Measurements from ENCODE around the gene EID2.

DNA sequence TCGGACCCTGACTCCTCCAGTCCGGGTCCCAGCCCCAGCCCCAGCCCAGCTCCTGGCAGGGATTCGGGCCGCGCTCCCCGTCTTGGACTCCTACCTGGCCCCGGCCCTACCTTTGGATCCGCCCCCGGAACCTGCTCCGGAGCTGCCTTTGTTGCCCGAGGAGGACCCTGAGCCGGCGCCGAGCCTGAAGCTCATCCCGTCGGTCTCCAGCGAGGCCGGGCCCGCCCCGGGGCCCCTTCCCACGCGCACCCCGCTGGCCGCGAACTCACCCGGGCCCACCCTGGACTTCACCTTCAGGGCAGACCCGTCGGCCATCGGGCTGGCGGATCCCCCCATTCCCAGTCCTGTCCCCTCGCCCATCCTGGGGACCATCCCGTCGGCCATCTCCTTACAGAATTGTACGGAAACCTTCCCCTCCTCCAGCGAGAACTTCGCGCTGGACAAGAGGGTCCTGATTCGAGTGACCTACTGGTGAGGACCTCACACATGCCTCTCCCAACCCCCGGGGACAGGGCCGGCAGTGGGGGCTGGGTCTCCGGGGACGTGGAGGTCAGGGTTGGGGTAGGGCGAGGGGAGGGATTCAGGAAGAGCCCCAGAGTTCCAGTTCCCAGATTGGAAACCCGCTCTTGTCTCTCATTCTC, 24.3 kb downstream of the EID2 start:
- TF ChIP-seq KDM1A (IDR thresholded peaks at IDR 0.05; ENCODE audit: borderline replicate concordance, low read length) (no peak), JUN (IDR thresholded peaks at IDR 0.05; ENCODE audit: low read depth, low read length) (no peak), JUND (IDR thresholded peaks at IDR 0.05; ENCODE audit: low read length) (no peak), POLR2AphosphoS5 (IDR thresholded peaks at IDR 0.05; ENCODE audit: low read depth, low read length) (no peak), ZNF274 (IDR thresholded peaks at IDR 0.05; ENCODE audit: borderline replicate concordance, extremely low read depth, low read length) (no peak), RAD21 (IDR thresholded peaks at IDR 0.05 in 1 of 2, conservative IDR thresholded peaks at IDR 0.05 in 1 of 2; ENCODE audit: low read depth in 2 of 2, low read length in 2 of 2) (no peak), YY1 (IDR thresholded peaks at IDR 0.05; ENCODE audit: low read depth, low read length) (no peak), GABPA (IDR thresholded peaks at IDR 0.05; ENCODE audit: borderline replicate concordance, insufficient read depth, low read length) (no peak), RFX5 (IDR thresholded peaks at IDR 0.05; ENCODE audit: borderline replicate concordance, low read depth, low read length) (no peak)
- TF ChIP-seq, protein P1, sequence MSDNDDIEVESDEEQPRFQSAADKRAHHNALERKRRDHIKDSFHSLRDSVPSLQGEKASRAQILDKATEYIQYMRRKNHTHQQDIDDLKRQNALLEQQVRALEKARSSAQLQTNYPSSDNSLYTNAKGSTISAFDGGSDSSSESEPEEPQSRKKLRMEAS (IDR thresholded peaks at IDR 0.05) = no peak
- TF ChIP-seq, protein P2, sequence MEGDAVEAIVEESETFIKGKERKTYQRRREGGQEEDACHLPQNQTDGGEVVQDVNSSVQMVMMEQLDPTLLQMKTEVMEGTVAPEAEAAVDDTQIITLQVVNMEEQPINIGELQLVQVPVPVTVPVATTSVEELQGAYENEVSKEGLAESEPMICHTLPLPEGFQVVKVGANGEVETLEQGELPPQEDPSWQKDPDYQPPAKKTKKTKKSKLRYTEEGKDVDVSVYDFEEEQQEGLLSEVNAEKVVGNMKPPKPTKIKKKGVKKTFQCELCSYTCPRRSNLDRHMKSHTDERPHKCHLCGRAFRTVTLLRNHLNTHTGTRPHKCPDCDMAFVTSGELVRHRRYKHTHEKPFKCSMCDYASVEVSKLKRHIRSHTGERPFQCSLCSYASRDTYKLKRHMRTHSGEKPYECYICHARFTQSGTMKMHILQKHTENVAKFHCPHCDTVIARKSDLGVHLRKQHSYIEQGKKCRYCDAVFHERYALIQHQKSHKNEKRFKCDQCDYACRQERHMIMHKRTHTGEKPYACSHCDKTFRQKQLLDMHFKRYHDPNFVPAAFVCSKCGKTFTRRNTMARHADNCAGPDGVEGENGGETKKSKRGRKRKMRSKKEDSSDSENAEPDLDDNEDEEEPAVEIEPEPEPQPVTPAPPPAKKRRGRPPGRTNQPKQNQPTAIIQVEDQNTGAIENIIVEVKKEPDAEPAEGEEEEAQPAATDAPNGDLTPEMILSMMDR (IDR thresholded peaks at IDR 0.05; ENCODE audit: control extremely low read depth in 1 of 3, insufficient read depth in 1 of 3, low read depth in 1 of 3, low read length in 3 of 3) = no peak
